CD4-positive, alpha-beta T cell treated with Interferon alpha-2 for 1 hour (primary cell): ENCODE measurements around the gene MGLL.

ENCODE experiments used
- DNase-seq, 2 donors: peaks; one replicate each; pipeline ENCODE4 v3.0.0-alpha.2; 2020 to 2022

Gene MGLL

DNA sequence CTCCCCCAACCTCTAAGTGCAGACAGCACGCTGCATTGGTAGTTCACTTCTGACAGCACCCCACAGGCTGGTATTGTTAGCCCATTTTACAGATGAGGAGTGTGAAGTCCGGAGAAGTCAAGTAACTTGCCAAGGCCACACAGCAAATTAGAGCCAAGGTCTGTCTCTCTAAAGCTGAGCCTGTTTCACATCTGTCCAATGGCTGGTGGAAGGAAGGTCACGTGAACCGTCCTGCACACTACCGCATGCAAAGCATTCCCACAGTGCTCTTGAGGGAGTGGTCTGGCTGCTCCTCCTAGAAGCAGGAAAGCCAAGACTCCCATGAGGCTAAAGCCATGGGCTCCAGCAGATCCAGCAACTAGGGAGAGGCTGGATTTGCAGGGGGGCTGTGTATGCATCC, 50.0 kb downstream of the MGLL start:
- DNase-seq: no peak

DNA sequence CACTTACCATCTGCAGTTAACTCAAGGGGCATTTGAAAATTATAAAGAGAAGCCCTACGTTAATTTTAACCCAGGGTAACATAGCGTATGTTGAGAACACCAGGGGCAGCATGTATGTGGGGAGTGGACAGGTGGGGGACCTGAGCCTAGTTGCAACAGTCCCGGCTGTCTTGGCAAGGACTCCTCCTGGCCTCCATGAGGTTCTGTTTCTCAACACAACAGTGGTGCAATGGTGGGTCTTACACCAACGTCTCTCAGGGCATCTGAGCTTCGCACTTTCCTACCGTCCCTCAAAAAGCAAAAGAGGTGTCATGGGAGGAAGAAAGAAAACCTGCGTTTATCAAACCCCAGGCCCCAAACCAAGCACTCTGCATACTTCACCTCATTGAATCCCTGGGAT, 50.6 kb downstream of the MGLL start:
- DNase-seq: no peak

DNA sequence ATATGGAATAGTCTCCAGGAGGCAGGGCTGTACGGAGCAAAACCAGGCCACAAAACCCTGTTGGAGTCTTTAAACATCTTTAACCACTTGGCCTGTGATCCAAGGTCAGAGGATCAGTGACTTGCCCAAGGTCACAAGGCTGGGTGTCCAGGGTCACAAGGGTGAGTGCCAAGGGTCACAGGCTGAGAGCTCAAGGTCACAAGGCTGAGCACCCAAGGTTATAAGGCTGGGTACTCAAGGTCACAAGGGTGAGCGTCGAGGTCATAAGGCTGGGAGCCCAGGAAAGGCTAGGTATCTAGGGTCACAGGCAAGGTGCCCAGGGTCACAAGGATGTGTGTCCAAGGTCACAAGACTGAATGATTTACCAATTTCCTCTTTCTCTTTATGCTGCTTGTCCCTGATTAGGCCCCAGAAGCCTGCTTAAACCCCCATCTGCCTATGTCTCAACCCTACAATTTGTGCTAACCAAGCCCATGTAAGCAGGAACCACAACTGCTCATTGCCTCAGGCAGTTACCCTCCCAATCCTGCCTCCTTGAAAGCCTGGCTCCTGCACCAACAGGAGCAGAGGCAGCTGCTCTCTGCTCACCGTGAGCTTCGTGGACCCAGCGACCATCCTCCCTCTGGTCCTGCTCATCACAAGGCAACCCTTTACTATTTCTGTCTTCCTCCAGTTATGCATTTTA, 51.5 kb downstream of the MGLL start:
- DNase-seq: no peak

DNA sequence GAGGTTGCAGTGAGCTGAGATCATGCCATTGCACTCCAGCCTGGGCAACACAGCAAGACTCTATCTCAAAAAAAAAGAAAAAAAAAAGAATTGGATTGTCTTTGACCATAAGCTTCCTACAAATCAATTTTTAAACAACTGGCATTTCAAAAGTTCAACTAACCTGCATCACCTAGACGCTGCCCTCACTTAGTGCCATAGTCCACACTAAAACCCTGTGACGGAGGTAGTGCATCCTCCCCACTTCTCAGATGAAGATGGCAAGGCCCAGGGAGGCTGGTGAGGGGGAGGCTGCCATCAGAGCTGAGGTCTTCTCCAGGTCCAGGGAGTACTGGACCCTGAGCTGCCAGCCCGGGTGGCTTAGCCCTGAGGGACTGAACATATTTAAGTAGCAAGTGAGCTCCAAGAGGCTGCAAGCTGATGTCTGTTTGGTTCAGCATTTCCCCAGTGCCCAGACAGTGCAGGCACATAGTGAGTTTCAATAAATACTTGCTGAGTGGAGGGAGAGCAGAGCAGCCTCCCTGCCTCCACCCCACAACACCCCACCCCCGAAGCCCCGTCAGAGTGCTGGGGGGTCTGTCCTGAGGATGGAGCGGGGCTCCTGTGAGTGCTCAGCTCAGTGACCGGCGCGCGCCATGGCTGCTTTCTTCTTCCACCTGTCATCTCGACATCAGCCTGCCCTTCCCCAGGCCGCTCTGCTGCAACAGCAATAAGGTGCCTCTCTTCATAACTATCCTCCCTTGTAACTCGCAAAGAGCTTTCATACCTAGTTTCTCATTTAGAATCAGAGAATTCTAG, 52.8 kb downstream of the MGLL start:
- DNase-seq: no peak

- no peak for DNase-seq
Observed at GRCh38 chr3:127768346-127769008, 53.8 kb downstream of the MGLL start.

DNA sequence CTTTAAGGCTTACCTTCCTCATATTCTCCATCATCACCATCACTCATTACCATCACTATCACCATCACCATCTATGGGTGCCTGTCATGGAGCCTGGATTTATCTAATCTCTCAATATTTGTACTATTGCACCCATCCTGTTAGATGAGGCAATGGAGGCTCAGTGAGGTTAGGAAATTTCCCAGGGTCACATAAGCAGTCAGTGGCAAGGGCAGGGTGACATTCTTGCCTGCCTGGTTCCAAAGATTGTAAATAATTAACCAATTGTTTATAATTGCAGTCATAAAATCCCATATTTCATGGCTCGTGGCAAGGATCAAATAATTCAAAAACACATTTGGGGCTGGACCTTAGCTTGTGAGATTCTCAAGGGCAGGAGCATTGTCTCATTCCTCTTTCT, 55.2 kb downstream of the MGLL start:
- DNase-seq: no peak

- no peak for DNase-seq
Observed at GRCh38 chr3:127765735-127766134, 56.6 kb downstream of the MGLL start.

- DNase-seq: no peak
Observed at GRCh38 chr3:127764841-127765362, 57.4 kb downstream of the MGLL start.

- DNase-seq: no peak
Observed at GRCh38 chr3:127764301-127764700, 58.0 kb downstream of the MGLL start.

DNA sequence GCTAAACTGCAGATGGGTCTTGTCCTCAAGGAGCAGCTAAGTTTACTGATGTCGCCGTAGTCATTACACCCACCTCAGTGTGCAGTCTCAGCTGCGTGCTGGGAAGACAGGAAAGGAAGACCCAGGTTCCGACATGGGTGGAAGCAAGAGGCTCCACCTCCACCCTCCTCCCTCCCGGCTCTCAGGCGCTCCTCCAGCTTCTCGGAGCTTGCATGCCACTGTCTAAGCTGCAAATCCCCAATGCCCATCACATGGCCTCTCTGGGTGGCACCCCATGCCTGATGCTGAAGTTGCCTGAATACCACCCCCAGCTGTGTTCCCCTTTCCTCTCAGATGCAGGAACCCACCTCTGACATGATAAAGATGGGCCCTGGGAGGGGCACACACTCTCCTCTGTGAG, 58.5 kb downstream of the MGLL start:
- no peak for DNase-seq

- DNase-seq: no peak
Observed at GRCh38 chr3:127763337-127763736, 59.0 kb downstream of the MGLL start.

DNA sequence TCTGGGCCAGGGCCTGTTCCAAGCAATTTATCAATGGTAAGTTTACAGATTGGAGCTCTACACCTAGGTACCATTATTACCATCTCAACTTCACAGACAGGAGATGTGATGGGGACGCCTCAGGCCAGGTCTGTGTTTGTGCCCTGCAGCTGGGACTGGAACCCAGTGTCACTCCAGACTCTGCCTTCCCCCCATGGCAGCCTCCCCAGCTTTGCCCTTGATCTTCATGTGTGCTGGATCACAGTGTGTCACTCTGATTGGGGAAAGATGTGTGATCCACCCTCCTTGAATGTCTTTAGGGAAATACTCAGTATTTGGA, 59.6 kb downstream of the MGLL start:
- DNase-seq: no peak

DNA sequence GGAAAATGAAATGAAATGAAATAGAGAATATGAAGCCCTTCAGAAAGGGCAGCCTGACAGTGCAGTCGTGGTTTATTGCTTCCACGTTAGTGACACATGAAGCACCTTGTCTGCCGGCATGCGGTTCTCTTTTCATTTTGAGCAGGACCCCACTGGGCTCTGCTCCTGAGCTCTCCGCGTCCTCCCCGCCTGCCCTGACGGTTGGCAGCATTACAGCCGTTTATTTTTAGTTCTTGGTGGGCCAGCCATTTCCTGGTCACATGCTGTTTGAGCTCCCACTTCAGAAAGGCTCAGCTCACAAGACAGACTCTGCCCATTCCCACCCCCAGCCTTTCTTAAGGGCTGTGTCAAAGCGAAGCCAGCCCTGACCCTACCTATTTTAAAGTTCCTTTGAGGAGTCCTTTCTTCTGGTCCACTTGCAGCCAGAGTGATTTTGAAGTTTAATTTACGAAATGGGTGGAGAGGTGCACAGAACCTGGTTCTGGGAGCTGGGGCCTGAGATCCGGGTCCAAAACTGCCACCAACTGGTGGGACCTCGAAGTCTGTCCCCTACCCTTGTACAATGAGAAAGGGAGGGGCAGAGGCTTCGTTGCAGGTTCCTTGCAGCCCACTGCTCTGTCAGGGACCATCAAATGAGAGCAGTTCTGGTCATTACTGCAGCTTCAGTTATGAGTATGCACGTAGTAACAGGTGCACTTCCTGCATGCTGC, 60.1 kb downstream of the MGLL start:
- DNase-seq: no peak

DNA sequence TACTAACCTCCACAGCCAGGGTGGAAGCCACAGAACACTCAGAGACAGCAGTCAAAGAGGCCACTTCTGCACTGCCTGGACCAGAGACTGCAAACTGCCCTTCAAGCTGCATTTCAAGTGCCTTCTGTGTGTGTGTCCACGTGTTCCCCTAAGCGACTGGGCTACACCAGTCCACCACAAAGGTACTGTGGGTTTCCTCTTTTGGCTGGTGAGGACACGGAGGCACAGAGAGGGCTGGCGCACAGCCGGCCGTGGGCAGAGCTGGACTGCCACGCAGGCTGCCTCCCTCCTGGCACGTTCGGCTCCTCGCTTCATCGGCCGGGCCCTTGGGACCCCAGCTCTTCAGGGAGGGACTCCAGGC, 60.9 kb downstream of the MGLL start:
- no peak for DNase-seq

GRCh38 chr3:127760791-127761440, 61.4 kb downstream of the MGLL start:
- no peak for DNase-seq

GRCh38 chr3:127760361-127760760, 62.0 kb downstream of the MGLL start:
- DNase-seq: no peak

DNA sequence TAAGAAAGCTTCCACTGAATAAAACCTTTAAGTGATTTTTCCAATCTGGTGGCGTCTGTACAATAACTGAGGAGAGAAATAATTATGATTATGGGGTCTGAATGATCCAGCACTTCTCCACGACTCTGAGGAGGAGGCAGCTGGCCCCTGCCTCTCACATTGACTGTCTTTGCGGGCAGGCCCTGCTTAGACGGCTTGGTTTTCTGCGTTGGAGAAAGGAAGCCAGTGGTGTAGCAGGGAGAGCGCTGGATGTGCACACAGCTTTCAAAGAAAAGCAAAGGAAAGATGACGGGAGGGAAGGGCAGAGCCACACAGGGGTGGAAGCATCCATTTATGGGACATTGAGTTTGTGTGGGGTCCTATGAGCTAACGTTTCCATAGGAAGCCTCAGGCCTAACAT, 62.5 kb downstream of the MGLL start:
- no peak for DNase-seq

DNA sequence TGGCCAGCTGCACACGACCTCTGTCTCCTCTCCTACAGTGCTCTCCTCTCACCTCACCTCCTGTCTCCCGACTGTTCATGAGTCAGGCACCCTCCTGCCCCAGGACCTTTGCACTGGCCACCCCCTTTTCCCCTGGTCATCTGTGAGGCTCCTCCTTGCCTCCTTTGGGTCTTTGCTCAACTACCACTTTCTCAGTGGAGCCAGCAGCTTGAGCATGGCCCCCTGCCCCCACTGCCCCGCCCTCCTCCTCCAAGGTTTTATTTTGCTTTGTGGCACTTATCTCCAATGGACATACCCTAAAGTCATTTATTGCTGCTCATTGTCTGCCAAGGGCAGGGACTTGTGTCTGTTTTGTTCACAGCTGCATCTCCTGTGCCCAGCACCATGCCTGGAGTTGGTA, 64.3 kb downstream of the MGLL start:
- DNase-seq: no peak

DNA sequence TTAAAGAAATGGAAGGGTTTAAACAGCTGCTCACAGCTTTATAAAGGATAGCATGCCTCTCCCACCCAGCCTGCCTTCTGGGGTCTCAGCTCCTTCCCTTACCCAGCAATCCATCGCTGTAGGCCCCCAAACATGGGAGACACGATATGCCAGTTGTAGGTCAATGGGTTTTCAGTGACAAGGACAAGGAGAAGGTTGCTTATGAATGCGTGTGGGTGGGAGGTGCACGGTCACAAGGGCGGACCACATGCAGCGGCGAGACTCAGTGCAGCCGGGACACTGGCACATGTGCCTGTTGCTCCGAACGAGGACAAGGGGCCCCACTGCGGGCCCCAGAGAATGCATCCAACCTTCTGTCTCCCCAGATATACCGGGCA, 67.0 kb downstream of the MGLL start:
- DNase-seq: no peak

GRCh38 chr3:127754411-127755304, 67.7 kb downstream of the MGLL start:
- DNase-seq: peak; percentile 20 to 62

- DNase-seq: peak; percentile 22 to 56
Observed at GRCh38 chr3:127753898-127754410, 68.4 kb downstream of the MGLL start.

- DNase-seq: no peak
Observed at GRCh38 chr3:127753338-127753737, 69.0 kb downstream of the MGLL start.
